Cardiac ventricle fibroblast (primary cell): ENCODE results near the gene OSBPL3. TPM values are rescaled to one million over a fixed set of nuclear protein-coding genes. Genes with fewer than 3 reads are reported as not detected.

Experiments
- total RNA-seq: library from RNA; depleted of rRNA; stranded (reverse); fragments of >200 nt; gene quantifications from 2 replicates; pipeline ENCODE4 v1.2.3, GENCODE V29; 2015

The OSBPL3 gene
- total RNA-seq = 3.0 and 3.1 TPM in 2 replicates

GRCh38 chr7:24979863-24980533 lies at the start of gene OSBPL3:
TSS of gene OSBPL3 (minus strand) at chr7:24980178. CDS start at chr7:24892472, 87,706 bp downstream.

GRCh38 chr7:24757353-24758275 lies 222.4 kb downstream of the OSBPL3 start, which contains the start of gene GSDME:
TSS of gene GSDME (minus strand) at chr7:24757464. CDS start at chr7:24749774, 7,690 bp downstream.

Other genes starting within 250 kb of the OSBPL3 start
- gene GSDME, start 222.7 kb downstream of the OSBPL3 start, total RNA-seq = 12.0 and 14.9 TPM in 2 replicates
- gene CYCS, start 145.1 kb upstream of the OSBPL3 start, total RNA-seq = 19.8 and 19.9 TPM in 2 replicates
- not detected in 2 replicates for gene NPVF, start 248.3 kb upstream of the OSBPL3 start, total RNA-seq